Epithelial cell of esophagus (primary cell): Measurements from ENCODE around the gene ZNF277.

Experiments used
- DNase-seq: peaks from one replicate; pipeline ENCODE4 v3.0.0; 2010; ENCODE audit warnings: low read depth
- H3K4me3 ChIP-seq: 2 replicates; pipeline ENCODE4 v1.5.1; 2011; ENCODE audit warnings: mild to moderate bottlenecking, low read length, control low read depth
- TF ChIP-seq, protein P1 (sequence below): IDR thresholded peaks from 2 replicates; pipeline ENCODE4 v1.5.1; 2011; ENCODE audit warnings: low read depth, mild to moderate bottlenecking, low read length, control low read depth, inconsistent platforms; ENCODE audit not compliant: insufficient read depth; ENCODE audit errors: missing control alignments

ZNF277 gene

DNA sequence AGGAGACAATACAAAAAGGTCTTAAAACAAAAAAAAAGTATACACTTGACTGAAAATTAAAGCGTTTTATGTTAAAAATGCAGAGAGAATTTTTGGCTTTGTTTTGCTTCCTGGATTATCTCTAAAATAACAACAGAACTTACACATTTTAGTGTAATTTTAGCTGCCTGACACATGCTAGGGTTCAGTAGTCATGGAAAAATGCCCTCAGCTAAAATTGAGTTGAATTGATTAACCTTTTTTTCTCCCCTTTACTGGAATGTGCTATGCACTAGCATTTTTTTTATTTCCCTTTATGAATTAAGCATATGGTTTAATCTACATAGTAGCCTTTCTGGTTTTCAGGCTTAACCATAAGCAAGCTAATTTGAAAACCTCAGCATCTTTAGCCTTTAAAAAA is 89.9 kb downstream of the ZNF277 start:
- TF ChIP-seq, protein P1, sequence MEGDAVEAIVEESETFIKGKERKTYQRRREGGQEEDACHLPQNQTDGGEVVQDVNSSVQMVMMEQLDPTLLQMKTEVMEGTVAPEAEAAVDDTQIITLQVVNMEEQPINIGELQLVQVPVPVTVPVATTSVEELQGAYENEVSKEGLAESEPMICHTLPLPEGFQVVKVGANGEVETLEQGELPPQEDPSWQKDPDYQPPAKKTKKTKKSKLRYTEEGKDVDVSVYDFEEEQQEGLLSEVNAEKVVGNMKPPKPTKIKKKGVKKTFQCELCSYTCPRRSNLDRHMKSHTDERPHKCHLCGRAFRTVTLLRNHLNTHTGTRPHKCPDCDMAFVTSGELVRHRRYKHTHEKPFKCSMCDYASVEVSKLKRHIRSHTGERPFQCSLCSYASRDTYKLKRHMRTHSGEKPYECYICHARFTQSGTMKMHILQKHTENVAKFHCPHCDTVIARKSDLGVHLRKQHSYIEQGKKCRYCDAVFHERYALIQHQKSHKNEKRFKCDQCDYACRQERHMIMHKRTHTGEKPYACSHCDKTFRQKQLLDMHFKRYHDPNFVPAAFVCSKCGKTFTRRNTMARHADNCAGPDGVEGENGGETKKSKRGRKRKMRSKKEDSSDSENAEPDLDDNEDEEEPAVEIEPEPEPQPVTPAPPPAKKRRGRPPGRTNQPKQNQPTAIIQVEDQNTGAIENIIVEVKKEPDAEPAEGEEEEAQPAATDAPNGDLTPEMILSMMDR = no peak
- DNase-seq = no peak
- no peak overlapping the region for H3K4me3 ChIP-seq

DNA sequence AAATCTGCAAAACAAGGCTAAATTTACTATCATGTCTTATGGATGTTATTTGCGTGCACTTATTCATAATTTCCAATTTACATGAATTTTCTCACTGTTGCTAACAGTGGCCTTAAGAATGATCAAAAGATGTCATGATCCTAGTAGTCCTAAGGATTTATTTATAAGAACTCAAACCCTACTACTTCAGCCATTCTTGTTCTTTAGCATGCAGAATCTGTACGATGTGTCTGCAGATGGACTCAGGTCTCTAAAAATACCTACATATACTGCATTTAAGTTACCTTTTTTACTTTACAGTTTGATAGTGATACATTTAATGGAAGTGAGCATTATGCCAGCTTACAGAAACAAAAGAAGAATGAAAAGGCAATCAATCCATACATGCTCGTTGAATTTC is 91.2 kb downstream of the ZNF277 start:
- TF ChIP-seq, protein P1 = no peak
- DNase-seq = no peak

DNA sequence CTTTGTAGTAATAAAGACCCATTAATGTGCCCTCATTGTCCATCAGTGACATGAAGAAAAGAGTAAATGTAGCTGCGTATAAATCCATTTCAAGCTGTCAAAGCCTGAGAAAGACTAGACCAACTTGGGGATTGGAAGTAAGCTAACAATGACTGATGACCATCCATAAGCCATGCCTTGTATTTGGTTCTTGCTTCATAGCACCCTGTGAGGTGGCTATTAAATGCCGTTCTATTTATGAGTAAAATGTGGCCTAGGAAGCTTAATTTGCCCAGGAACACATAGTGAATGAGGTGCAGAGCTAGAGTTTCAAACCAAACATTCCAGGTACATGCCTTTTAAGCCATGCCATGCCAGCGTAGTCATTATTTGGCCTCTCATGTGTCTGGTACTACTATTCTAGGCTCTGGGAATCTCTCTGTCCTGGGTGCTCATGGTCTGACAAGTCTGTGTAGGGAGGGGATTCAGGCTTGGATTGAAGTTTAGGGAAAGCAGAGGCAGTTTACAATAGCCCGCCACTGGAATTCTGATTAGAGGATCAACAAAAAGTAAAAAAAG is 92.1 kb downstream of the ZNF277 start:
- TF ChIP-seq, protein P1 = no peak
- H3K4me3 ChIP-seq = no peak overlapping the region
- DNase-seq = no peak

More for the DNA sequence above, 91.2 kb downstream of the ZNF277 start:
- H3K4me3 ChIP-seq = no peak overlapping the region

- TF ChIP-seq, protein P1 = no peak
- no peak for DNase-seq
These were observed 93.6 kb downstream of the ZNF277 start for GRCh38 chr7:112300072-112300471.

GRCh38 chr7:112300831-112301407 is 94.4 kb downstream of the ZNF277 start:
- DNase-seq = no peak
- H3K4me3 ChIP-seq = no peak overlapping the region
- TF ChIP-seq, protein P1 = no peak

More at GRCh38 chr7:112300072-112300471, 93.6 kb downstream of the ZNF277 start:
- no peak overlapping the region for H3K4me3 ChIP-seq

DNA sequence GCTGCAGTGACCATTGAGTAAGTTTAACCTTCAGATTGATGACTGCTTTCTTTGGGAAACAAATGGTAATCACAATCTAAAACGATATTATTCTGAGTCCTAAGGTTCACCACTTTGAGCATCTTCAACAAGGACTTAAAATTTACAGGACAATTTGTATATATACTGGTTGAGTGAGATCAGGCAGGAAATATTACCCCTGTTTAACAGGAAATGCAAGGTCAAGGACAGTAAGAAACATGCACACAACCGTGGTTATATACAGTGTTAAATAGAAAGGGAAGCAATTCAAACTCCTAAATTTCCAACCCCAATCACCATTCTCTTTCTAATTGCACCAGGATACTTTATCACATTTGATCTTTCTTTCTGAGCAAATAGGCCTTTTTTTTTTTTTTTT is 96.1 kb downstream of the ZNF277 start:
- H3K4me3 ChIP-seq = no peak overlapping the region
- peak; percentile 8 for DNase-seq
- TF ChIP-seq, protein P1 = no peak

- no peak overlapping the region for H3K4me3 ChIP-seq
- TF ChIP-seq, protein P1 = no peak
- no peak for DNase-seq
These were observed 100.4 kb downstream of the ZNF277 start for GRCh38 chr7:112306903-112307302.
